NCI-H82 (cell line): ENCODE measurements around the gene BRF1.

ENCODE experiments used
- DNase-seq: peaks from one replicate; lab custom pipeline; 2025; lab: John Stamatoyannopoulos, UW

BRF1 gene

GRCh38 chr14:105228562-105228961 lies 72.2 kb downstream of the BRF1 start:
- DNase-seq = no peak

- DNase-seq = no peak
Measured at GRCh38 chr14:105227346-105227745, 73.5 kb downstream of the BRF1 start.

GRCh38 chr14:105226198-105226597 lies 74.6 kb downstream of the BRF1 start:
- DNase-seq = no peak

GRCh38 chr14:105224845-105225570 lies 75.8 kb downstream of the BRF1 start:
- DNase-seq = no peak

- DNase-seq = no peak
Measured at GRCh38 chr14:105223770-105224544, 76.8 kb downstream of the BRF1 start.

- DNase-seq = no peak
Measured at GRCh38 chr14:105223260-105223659, 77.5 kb downstream of the BRF1 start.

GRCh38 chr14:105221598-105222178 lies 79.1 kb downstream of the BRF1 start:
- DNase-seq = no peak

- no peak for DNase-seq
Measured at GRCh38 chr14:105220699-105221597, 79.9 kb downstream of the BRF1 start.

- DNase-seq = no peak
Measured at GRCh38 chr14:105219753-105220152, 81.0 kb downstream of the BRF1 start.

GRCh38 chr14:105219043-105219612 lies 81.7 kb downstream of the BRF1 start:
- DNase-seq = no peak

- no peak for DNase-seq
Measured at GRCh38 chr14:105218611-105219010, 82.2 kb downstream of the BRF1 start.

GRCh38 chr14:105217774-105218173 lies 83.0 kb downstream of the BRF1 start:
- DNase-seq = no peak

GRCh38 chr14:105216490-105217247 lies 84.1 kb downstream of the BRF1 start:
- DNase-seq = no peak

GRCh38 chr14:105215602-105216001 lies 85.2 kb downstream of the BRF1 start:
- no peak for DNase-seq

- no peak for DNase-seq
Measured at GRCh38 chr14:105214324-105214915, 86.4 kb downstream of the BRF1 start.

GRCh38 chr14:105213361-105213760 lies 87.4 kb downstream of the BRF1 start:
- no peak for DNase-seq

GRCh38 chr14:105212541-105213300 lies 88.1 kb downstream of the BRF1 start:
- no peak for DNase-seq

- DNase-seq = no peak
Measured at GRCh38 chr14:105211758-105212089, 89.1 kb downstream of the BRF1 start.

- DNase-seq = no peak
Measured at GRCh38 chr14:105211086-105211757, 89.6 kb downstream of the BRF1 start.
